GM21619 (cell line): ENCODE data around the gene WDPCP.
"Not testable (repeated sequence)": the region's sequence is repeated elsewhere in the genome, so short reads cannot be mapped to it uniquely, and the experiment has no call there.

Source experiments
- ATAC-seq: cut with Tn5 transposase; IDR thresholded peaks from one replicate; pipeline ENCODE4 v1.9.1; 2021; ENCODE audit not compliant: unreplicated experiment

The WDPCP gene

GRCh38 chr2:63124850-63125249, 463.4 kb downstream of the WDPCP start:
- ATAC-seq = peak; percentile 77

- peak; percentile 69 for ATAC-seq
These were observed 464.1 kb downstream of the WDPCP start for GRCh38 chr2:63124218-63124617.

GRCh38 chr2:63122921-63123320, 465.4 kb downstream of the WDPCP start:
- ATAC-seq = no peak

- ATAC-seq = no peak
These were observed 467.0 kb downstream of the WDPCP start for GRCh38 chr2:63121055-63121834.

GRCh38 chr2:63118821-63119220, 469.5 kb downstream of the WDPCP start:
- no peak for ATAC-seq

- ATAC-seq = no peak
These were observed 483.8 kb downstream of the WDPCP start for GRCh38 chr2:63104482-63104881.

- ATAC-seq = no peak
These were observed 486.3 kb downstream of the WDPCP start for GRCh38 chr2:63101954-63102353.

- ATAC-seq = no peak
These were observed 489.2 kb downstream of the WDPCP start for GRCh38 chr2:63099032-63099431.

- no peak for ATAC-seq
These were observed 491.8 kb downstream of the WDPCP start for GRCh38 chr2:63096491-63096890.

- no peak for ATAC-seq
These were observed 494.8 kb downstream of the WDPCP start for GRCh38 chr2:63093502-63093901.

- ATAC-seq = no peak
These were observed 495.4 kb downstream of the WDPCP start for GRCh38 chr2:63092857-63093256.

GRCh38 chr2:63092401-63092800, 495.9 kb downstream of the WDPCP start:
- ATAC-seq = no peak

- ATAC-seq = no peak
These were observed 501.6 kb downstream of the WDPCP start for GRCh38 chr2:63086687-63087086.

- ATAC-seq = no peak
These were observed 506.9 kb downstream of the WDPCP start for GRCh38 chr2:63081404-63081803.

GRCh38 chr2:63078852-63079606, 509.2 kb downstream of the WDPCP start:
- ATAC-seq = no peak

GRCh38 chr2:63074399-63074798, 513.9 kb downstream of the WDPCP start:
- ATAC-seq = not testable (repeated sequence)

GRCh38 chr2:63073994-63074393, 514.3 kb downstream of the WDPCP start:
- no peak for ATAC-seq

GRCh38 chr2:63071664-63072063, 516.6 kb downstream of the WDPCP start:
- no peak for ATAC-seq
